ENCODE data around the gene RGS17.
"Not testable (repeated sequence)": the region's sequence is repeated elsewhere in the genome, so short reads cannot be mapped to it uniquely, and the experiment has no call there.

RGS17 gene

DNA sequence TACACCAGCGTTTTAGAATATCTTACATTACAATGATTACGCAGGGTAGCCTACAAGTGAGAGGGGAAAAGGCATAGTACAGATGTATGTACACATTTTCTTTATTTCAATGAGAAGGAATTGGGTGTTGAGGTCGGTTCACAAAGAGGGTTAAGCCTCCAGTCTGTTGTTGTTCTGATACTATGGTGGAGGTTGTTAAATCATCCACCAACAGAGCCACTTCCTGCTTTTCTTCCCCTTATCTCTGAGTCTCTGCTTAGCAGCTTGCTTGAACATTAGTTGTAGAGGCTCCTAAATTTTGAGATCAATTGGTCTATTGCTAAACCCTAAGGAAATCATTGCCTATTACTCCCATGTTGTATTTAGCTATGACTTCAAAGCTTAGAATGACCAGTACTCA lies 7.3 kb downstream of the RGS17 start:
- DNase-seq, result no peak

DNA sequence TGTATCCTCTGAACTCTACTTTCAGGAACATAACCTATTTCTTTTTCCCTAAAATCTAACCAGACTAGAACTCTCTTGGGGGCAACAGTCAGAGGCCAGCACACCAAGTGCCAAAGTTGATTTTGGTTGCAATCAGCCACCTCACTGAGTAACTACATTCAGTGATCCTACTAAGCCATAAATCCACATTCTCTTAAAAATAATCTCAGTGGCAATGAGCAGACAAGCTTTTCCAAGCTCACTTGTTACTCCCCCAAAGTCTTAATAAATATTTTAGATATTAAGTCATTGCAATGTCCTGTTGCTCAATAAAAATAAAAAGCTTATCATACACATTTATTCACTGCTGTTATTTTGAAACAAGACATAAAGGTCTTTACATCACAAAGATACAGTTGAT lies 9.8 kb downstream of the RGS17 start:
- DNase-seq, result no peak

DNA sequence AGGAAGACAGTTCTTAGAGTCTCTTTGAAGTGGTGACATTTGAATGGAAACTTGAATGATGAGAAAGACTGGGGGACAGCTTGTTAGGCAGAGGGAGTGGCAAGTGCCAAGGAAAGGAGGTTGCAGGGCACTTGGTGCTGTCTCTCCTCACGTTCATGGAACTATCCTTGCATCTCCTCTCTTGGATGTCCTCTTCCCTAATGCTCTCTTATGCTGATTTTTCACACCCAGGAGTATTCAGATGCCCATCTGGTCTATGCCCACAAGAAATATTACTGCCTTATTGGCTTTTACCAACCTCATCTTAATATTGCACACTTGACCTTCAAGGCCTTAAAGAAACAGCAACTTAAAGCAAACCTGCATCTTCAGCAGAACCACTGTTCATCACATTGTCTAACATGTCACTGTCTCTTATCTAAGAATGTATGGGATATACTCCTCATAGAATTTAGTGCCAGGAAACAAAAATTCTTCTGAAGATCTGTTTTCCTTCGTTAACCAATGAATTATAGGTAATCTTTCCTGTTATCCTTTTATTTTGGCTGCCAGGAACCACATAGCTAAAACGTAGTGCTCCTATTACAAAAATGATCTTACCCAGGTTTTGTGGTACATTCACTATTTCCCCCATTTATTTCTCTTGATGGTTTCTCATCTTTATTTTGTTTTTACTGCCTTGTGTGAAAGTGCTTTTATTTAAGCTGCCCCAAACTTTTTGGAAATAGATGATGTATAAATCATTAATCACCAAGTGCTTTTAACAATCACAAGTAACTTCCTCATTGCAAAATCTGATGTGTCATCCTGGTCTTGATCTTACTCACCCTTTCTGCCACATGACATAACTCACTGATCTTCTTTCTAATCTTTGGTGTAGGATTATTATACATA lies 12.8 kb downstream of the RGS17 start:
- DNase-seq, result no peak

DNA sequence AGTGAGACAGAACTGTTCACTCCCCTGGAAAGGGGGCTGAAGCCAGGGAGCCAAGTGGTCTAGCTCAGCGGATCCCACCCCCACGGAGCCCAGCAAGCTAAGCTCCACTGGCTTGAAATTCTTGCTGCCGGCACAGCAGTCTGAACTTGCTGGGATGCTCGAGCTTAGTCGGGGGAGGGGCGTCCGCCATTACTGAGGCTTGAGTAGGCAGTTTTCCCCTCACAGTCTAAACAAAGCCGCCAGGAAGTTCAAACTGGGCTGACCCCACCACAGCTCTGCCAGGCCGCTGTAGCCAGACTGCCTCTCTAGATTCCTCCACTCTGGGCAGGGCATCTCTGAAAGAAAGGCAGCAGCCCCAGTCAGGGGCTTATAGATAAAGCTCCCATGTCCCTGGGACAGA lies 20.0 kb downstream of the RGS17 start:
- not testable (repeated sequence) for DNase-seq

DNA sequence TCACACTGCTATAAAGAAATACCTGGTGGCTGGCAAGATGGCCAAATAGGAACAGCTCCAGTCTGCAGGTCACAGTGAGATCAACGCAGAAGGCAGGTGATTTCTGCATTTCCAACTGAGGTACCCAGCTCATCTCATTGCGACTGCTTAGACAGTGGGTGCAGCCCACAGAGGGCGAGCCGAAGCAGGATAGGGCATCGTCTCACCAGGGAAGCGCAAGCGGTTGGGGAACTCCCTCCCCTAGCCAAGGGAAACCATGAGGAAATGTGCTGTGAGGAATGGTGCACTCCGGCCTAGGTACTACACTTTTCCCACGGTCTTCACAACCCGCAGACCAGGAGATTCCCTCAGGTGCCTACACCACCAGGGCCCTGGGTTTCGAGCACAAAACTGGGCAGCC lies 20.5 kb downstream of the RGS17 start:
- not testable (repeated sequence) for DNase-seq

DNA sequence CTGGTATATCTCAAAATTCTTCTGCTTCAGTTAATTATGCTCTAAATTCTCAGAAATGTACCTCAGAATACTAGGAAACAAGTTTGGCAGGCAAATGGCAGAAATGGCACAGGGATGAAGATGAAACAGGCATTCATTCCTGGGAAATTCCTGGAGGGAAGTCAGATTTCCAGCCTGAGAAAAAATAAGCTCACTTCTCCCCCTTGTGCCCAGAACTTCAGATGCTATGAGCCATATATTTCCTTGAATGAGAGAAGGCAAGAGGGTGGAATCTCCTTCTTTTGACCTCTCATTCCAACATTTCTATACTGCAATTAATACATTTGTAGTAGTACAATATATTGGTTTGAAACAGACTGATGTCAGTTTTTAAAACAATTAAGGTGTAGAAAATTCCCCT lies 22.8 kb downstream of the RGS17 start:
- DNase-seq, result no peak

DNA sequence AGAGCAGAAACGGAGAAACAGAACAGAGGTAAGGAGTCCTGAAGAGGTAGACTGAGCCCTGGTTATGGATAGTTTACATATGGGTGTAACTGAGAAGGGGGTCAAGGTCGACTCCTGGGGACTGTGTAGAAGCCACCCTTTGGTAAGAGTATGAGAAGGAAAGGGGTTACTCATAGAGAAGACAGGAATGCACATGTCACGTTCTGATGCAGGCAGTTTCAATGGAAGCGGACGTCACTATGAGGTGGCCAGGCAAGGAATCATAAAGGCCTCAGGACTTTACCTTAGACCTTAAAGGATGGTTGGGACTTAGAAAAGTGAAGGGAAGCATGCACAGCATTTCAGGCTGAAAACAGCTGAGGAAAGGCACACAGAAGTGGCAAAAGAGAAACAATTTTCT lies 25.1 kb downstream of the RGS17 start:
- no peak for DNase-seq

DNA sequence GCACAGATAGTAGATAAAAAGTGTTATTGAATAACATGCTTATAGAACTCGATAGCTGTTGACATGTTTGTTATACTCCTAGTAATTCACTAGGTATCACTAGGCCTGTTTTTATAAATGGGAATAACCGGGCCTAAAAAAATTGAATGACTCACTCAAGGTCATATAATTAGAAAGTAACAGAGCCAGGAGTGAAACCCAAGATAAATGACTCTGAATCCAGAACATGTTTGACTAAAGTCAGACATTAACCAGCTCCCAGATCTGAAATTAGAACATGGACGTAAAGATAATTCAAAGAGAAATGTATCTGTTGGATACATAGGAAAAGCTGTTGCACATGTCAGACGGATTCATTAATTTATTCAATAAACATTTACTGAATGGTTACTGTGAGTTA lies 26.9 kb downstream of the RGS17 start:
- DNase-seq, result no peak

DNA sequence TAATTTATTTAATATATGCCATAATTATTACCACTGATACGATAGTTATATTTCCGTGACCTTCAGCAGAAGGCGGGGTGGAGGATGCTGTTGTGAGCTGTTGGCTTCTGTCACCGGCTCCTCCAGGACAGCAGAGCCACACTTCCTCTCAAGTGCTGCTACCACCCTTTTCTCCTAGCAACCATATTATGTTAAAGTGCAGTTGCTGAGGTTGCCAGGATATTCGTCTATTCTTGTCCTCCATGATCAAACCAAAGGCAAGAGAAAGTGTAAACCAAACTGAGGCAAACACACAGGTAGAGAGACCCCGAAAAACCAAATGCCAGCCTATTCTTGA lies 27.8 kb downstream of the RGS17 start:
- no peak for DNase-seq

DNA sequence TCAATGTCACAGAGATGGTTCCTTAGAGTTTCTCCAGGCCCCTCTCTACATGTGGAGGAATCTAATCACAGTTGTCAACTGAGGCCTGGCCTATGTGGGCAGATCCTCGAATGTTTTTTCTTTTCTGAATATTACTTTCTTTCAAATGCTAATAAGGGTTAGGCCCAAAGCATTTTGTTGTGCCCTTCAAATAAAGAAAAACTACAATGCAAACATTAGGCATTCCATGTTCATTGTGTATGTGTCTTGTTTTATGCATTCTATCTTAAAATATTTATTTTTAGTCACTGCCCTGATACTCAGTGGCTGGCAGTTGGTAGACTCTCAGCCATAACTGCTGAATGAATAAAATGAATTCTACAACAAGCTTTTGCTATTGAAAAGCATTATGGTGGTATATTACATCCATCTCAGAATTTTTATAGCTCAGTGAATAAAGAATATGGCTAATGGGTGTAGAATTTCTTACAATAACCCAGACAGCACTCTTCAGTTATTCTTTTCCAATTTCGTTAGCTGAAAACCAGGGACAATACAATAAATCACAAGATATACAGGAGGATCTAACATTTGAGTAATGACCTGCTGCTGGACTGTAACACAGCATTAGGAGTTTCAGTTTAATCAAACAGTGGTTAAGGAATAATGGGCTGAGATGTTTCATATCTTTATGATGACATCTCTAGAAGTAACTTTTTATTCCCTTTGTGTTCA lies 28.3 kb downstream of the RGS17 start:
- DNase-seq, result no peak

DNA sequence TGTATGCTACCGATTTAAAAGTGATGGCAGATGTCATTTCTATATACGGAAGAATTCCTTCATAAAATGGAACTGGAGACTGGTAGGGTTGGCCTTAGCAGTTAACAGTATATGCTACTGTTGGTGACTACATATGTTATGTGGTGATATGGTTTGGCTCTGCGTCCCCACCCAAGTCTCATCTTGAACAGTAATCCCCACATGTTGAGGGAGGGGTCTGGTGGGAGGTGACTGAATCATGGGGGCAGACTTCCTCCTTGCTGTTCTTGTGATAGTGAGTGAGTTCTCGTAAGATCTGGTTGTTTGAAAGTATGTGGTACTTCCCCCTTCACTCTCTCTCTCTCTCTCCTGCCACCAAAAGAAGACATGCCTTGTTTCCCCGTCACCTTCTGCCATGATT lies 29.6 kb downstream of the RGS17 start:
- no peak for DNase-seq

DNA sequence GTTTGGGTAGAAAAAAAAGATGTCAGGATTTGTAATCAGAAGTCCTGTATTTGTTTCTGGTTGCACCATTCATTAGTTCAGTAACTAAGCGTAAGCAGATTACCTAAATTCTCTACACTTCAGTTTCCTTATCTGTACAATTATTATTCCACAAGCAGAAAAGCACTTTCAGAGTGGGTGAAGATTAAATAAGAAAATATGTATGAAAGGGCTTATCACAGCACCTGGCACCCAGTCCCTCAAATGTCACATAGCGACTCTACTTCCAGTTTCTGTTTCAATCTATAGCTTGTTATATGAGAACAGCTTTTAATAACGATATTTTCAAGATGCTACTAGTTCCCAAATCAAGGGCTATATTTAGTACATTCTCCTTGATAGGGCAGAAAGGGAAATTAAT lies 31.4 kb downstream of the RGS17 start:
- no peak for DNase-seq

DNA sequence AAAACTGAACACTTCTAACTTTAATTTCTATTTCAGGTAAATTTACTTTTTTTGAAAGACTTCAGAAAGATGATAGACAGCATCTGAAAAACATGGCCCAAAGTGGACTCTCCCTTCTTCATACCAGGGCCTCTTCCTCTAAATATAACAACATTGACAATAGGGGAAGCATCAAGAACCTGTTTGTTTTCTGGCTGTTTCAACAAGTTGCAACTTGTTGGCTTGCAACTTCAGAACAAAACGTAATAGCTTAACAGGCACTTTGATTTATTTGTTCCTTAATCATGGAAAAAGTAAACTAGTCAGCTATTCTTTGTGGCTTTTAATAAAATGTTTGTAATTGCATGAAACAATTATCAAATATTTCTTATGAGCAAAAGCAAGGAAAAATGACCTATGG lies 34.3 kb downstream of the RGS17 start:
- DNase-seq, result no peak

DNA sequence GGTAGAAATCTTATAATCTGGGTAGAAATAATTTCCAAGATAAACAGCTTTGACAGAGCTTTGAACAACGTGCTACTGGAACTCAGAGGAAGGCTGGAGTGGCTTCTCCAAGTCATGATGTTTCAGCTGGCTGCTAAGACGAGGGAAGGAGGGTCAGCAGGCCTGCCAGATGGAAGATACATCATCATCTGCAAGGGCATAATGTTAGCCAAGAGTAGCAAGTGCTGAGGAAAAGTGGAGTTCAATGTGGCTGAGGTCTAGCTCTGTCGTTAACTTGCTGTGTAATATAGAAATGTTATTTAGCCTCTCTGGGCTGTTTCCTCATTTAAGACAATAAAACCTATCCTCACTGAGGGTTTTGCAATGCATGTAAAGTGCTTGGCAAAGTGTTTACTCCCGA lies 35.1 kb downstream of the RGS17 start:
- no peak for DNase-seq

DNA sequence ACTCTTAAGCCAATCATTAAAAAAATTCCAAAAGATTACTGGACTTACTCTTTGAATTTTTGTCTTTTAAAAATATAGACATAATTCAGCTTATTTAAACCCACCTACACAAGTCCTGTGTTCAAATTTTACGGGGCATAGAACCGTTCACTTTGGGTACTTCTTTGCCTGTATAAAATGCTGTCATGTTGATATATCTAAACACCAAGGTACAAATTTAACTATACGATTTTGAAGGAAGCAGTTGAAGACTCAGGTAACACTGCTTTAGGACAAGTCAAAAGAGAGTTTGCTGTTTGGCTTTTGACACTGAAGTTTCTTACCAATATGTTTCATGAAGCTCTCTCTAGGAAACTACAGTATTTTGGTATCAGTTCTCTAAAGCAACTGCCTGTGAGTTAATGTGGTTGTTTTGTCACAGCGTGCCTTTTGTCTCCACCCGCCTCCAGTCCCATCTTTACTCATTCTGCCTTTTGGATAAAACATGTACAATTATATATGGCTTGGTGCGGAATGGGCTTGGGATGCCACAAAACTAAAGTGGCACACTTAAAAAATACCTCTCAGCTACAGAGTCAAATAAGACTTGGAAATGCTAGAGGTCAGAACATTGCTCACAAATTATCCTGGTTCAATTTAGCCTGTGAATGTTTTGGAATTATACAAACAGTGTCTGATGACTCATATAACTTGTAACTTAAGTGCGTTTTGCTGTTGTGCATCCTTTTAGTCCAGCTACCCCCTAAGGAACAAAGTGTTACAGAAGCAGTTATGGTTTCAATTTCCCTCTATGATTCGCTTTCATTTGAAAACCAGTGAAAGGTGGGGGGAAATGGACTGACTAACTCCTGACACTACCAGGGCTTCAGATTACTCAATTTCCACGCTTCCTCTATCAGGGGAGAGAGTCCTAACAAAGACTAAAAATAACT lies 38.7 kb downstream of the RGS17 start:
- no peak for DNase-seq

DNA sequence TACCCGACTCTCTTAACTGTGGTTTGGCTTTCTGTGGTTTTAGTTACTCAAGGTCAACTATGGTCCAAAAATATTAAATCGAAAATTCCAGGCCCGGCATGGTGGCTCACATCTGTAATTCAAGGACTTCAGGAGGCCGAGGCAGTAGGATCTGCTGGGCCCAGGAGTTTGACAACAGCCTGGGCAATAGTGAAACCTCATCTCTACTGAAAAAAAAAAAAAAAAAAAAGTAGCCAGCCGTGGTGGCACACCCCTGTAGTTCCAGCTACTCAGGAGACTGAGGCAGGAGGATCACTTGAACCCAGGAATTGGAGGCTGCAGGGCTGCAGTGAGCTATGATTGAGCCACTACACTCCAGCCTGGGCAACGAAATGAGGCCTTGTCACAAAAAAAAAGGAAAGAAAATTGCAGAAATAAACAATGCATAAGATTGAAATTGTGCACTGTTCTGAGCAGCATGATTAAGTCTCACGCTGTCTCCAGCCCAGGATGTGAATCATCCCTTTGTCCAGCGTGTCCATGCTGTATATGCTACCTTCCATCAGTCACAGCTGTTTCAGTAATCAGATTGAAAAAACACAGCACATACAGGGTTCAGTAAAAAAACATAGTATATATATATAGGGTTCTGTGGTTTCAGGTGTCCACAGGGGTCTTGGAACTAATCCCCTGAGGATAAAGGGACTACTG lies 40.7 kb downstream of the RGS17 start:
- no peak for DNase-seq

DNA sequence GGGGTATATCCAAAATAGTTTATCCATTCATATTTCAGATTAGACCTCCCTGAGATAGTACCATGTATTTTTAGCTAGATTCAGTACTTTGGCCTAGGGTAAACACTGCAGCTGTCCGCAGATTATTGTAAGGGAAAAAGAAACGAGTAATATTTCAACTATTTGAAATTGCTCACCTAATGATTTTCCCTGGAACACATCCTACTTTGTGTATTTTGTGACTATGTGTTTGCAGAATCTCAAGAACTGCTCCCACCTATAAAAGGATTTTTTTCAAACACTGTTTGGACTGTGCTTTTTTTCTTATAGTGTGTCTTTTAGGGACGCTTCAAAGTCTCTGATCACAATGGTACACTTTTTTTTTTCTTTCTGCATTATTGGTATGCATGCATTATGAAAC lies 42.3 kb downstream of the RGS17 start:
- no peak for DNase-seq

DNA sequence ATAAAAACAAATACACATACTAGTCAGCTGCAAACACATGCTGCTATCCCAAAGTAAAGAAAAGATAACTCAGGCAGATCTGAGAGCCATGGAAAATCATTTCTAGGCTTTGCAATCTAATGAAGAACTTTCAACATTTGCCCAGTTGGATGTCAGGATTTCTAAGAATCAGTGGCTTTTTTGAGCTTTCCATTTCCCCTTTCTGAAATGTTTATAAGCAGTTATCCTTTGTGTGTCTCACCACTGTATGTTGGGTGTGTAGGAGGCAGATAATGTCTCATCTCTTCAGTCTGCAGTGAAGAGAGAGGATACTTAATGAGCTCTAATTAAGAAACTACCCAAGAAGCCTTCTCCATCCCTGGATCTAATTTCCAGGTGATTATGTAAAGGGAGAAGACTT lies 43.6 kb downstream of the RGS17 start:
- DNase-seq, result no peak

DNA sequence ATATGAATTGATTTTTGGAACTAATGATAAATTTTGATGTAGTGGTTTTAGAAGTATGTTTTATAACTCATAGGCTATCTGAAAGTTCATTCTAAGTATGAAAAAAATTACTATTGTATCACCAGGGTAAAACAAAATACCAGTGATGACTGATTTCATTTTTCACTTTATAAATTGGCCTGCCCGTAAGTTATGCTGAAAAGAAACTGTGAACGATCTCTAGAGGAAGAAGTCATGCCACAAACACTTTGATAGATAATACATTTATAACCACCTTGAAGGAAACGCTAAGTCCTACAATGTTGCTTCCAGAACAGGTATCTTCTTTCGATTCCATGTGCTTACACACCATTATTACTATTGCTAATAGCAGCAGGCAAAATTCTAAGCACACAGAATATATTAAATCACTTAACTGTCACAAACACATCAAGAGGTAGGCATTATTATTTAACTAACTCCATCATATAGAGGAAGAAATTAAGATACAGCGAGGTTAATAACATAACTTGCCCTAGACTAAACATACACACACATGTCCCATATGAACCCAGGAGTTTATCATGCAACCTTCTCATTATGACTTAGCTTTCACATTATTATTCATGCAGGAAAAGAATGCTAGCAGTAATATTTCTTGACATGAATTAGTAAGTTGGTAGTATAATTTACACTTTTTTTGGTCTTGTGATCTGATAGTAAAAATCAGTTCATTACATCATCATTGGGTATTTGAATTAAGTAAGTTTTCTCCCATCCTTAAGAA lies 44.7 kb downstream of the RGS17 start:
- no peak for DNase-seq

DNA sequence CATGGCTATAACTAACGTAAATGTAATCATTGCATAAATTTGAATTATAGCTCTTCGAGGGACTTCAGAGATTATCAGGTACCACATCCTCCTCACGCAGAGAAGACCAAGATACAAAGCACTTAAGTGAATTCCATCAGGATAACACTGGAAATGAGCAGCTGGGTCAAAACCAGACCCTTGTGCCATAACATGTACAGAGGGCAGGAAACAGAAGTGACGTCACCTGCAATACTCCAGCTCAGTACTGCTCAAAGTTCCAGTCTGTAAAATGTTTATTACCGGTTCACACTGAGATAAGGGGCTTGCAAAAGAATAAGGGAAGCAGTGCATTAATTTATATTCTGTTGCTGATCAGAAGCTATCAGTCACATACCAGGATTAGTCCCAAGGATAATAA lies 45.8 kb downstream of the RGS17 start:
- no peak for DNase-seq

DNA sequence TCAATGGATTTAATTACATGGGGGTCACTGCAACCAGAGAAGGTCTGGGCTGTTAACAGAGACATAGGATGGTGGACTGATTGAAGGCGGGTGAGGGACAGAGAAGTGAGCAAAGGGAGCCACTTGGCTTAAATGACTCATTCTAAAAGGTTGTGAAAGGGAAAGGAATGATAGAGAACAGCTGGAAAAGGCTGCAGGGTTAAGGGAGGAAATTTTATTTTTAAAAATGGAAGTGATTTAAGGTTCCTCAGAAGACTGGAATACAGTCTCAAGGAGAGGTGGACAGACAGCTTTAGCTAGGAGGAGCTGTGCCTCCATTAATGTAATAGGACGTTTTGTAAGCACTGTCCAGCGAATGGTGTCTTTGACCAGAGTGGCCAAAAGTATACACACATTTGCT lies 46.7 kb downstream of the RGS17 start:
- no peak for DNase-seq

DNA sequence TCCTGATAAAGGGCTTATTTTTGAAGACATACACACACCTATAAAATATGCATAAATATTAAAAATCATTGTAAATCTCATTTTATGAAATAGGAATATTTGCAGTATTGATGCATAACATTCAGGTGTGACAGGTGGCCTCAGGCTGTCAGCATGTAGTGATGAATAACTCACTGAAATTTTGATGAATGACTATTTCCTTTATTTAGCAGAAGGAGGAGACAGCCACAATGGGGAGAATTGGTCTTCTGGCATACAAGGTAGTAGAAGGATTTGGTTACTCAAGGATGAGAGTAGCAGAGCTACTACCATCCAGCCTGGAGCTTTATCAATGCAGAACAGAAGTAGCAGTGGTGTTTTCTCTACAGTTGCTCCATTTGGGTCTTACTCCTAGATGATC lies 47.2 kb downstream of the RGS17 start:
- no peak for DNase-seq

All from activated naive CD4-positive, alpha-beta T cell treated with anti-CD3 and anti-CD28 coated beads, Interleukin-2, amount 50 U/mL, for 16 hours (primary cell).